GM19467 (cell line): ENCODE measurements around the gene CEBPA.
A peak's percentile ranks its signal among the peaks of the same experiment; 100 is the strongest.

Source experiments
- ATAC-seq: cut with Tn5 transposase; IDR thresholded peaks from one replicate; pipeline ENCODE4 v1.9.1; 2021; ENCODE audit warnings: mild to moderate bottlenecking, moderate library complexity; ENCODE audit not compliant: unreplicated experiment

Gene CEBPA

DNA sequence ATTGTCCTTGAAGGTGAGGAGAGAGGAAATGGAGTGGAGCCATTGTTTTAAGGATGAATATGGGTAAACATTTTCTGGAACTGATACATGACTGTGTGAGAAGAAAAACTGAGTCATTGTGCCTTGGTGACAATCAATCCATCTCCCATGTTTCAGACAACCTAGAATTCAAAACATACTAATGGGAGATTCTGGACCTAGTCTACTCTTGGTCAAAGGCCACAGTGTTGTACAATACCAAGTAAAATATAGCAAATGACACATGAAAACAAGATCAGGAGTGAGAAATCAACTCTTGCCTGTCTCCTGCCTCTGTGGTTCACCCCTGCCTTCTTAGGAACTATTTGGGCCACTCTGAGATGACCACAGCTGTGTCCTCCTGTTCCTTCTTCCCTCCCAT, 13.1 kb downstream of the CEBPA start:
- no peak for ATAC-seq

DNA sequence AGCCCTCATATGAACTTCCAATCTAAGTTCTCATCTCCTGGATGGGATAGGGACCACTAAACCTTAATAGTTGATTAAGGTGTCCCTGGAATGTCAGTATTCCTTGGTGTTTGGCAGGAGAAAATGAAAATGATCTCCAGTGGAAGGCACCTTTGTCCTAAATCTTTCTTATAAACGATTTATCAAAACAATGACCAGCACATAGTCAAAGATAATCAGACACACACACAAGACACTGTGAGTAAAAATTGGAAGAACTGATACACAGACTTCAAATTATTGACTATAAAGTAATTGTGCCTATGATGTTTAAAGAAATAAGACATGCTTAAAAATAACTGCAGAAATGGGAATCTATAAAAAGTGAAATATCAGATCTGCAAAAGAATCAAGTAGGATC, 13.7 kb downstream of the CEBPA start:
- no peak for ATAC-seq

DNA sequence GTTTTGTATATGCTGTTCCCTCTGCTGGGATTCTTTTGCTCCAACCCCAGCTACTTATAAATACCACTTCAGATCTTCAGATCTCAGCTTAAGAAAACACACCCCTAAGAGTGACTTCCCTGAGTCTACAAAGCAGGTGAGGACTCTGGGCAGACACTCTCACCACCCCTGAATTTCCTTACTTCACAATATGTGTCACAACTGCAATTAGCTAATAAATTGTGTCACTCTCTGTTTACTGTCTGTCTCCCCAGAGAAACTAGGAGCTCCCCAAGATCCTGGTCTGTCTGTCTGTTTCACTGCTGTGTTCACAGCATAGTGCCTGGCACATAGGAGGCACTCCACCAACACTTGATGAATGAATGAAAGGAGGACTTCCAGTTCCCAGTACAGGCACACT, 14.4 kb downstream of the CEBPA start:
- ATAC-seq: no peak

DNA sequence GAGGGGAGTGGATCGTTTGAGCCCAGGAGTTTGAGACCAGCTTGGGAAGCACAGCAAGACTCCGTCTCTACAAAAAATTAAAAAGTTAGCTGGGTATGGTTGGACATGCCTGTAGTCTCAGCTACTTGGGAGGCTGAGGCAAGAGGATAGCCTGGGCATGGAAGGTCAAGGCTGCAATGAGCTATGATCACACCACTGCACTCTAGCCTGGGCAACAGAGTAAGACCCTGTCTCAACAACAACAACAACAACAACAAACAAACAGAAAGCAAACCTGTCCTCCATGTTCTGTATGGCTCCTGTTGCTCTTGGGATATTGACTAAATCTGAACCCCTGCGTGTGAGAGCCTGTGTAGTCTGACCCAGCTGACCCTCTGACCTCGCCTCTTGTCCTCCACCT, 14.9 kb downstream of the CEBPA start:
- ATAC-seq: no peak

DNA sequence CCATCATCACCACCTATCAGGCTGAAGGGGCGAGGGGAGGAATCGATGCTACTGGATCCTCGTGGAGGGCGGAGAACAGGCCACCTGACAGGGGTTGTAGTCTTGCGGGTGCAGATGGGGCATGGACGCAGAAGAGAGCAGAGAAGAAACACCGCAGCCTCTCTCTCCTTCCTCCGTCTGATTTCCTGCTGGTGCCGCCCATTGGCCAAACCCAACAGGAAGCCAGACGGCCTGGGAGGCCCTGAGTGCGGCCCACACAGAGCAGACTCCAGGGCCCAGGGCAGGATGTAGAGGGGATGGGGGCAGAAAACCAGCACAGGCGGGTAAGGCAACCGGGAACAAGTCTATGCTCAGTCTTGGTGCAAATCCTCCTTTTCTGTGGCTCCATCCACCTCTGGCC, 15.4 kb downstream of the CEBPA start:
- no peak for ATAC-seq

DNA sequence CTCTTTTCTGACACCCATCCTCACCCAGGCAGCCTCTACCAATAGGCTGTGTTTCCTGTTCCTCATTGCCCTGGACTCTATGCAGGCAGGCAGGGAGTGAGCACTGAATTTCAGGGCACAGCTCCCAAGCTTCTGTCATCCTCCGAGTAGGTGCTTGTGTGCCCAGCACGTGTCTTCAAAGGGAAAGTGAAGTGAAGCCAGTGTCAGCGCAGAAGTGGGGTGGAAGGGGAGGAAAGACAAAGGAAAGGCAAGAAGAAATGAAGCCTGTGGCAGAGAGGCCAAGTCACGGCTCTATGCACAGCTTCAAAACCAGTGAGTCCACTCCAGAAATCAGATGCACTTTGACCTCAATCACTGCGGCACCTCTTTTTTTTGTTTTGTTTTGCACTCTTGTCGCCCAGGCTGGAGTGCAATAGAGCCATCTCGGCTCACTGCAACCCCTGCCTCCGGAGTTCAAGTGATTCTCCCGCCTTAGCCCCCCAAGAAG, 16.9 kb downstream of the CEBPA start:
- ATAC-seq: no peak

DNA sequence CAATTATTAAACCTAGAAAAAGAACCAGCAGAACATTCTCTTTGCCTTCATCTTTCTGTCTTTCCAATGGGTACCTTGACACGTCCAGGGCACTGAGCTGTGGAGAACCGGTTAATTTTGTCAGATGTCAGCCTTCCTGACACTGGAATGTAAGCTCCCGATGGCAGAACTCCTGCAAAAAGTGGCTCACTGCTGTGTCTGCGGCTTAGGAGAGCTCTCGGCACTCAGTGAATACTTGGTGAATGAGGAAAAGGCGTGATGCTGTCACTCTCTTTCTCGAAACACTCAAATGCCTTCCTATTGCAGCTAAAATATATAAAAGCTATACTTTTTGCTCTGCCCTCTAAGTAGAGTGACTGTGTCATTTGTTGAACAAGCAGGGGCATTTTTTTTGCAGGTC, 17.6 kb downstream of the CEBPA start:
- ATAC-seq: no peak

DNA sequence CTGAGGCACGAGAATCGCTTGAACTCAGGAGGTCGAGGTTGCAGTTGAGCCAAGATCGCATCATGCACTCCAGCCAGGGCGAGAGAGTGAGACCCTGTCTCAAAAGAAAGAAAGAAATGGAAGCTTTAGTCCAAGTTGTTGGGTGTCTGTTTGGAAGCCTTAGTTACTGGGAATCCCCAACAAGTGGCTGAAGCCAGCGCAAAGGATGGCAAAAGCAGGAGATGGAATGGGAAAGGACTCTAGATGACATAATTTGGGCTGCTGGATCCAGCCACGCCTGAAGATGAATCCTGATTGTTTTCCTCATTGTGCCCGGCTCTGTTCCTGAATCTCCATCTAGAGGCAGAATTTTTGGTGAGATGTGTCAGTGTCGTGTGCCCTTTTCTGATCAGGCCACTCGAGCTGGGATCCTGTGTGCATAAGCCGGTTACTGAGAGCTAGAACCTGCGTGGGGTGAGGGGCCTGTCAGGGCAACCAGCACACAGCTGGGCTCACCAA, 18.1 kb downstream of the CEBPA start:
- ATAC-seq: no peak

DNA sequence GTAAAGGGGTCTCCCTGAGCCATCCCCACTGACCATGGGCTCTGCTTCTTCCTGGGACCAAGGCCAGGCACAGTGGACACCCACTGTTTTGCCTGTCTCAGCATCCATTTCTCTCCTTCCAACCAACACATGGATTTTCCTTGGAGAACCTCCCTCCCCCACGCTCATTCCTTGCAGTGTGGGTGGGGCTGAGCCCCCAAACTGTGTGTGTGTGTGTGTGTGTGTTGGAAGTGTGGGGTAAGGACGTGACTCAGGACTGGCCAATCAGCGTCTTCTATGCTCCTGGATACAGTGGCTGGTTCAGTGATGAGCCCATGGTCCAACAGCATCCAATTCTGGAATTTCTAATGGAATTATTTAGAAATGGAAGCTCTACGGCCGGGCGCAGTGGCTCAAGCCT, 18.7 kb downstream of the CEBPA start:
- ATAC-seq: no peak

DNA sequence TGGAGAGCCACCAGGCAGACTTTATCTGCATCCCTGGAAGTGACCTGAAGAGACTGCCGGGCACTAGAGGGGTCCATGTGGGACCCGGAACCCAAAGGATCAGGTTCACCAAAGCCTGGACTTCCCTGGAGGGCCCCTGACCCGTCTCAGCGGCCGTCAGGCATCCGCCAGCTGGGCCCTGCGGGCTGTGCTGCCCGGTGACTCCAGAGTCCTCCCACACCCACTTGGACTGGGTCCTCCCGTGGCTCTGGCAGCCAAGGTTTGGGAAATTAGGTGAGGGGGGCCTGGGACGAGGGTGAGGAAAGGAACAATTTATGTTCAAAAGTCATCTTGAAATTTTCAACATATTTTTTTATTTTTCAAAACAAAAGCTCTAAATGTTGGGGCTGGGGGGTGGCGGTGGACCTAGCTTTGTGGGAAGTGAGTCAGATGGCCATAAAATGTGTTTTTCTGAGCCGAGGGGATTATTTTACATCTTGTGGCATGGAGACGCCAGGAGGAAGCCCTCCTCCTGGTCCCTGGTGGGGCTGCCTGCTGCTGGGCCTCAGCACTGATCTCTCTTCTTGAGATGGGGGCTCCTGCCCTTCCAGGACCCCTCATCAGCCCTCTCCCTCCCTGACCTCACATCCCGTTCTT, 20.2 kb downstream of the CEBPA start:
- ATAC-seq: no peak

DNA sequence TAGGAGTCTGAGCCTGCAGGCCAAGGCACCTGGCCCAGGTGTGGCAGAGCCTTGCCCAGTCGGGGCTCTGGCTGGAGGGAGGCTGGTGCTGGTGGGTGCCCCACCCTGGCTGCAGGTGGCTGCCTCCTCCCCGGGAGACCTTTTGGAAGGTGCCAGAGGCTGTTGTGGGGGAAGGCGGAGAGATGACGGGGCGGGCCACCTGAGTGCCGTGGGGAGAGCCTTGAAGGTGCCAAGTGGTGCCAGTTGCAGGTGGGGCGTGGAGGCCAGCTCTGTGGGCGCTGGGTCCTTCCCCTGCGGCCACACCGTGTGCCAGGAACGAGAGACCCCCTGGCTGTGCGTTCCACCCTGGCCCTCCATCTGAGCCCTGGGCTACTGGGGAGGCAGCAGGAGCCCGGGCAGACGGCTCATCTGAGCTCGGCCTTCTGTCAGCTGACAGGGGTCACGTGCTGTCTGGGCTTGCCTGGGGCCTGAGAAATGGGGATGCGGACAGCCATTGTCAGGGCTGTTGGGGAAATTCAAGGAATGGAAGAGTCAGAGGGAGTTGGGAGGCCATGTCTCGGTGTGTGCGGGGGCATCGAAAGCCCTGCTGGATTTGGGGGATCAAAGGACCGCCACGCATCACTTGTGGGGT, 20.9 kb downstream of the CEBPA start:
- no peak for ATAC-seq

DNA sequence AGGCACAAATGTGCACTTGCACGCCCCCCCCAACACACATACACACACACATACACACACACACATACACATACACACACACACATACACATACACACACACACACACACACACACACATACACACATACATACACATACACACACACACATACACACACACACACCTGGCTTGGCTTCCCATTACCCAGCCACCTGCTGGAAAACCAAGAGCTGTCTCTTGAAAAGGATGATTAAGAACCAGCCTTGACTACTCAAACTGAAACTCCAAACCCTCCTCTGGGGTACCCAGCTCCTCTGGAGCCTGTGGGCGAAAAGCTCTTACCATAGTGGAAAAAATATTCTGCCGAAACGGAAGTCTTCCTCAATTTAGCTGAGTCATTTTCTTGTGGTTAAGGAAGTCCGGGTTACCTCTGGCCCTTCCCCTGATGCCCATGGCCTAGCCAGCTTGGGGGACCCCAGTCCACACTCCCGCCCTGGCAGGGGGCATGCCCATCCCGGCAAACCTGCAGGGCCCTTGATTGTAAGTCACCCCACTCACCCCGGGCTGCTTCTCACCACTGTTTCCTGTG, 21.9 kb downstream of the CEBPA start:
- peak; percentile 87 for ATAC-seq

DNA sequence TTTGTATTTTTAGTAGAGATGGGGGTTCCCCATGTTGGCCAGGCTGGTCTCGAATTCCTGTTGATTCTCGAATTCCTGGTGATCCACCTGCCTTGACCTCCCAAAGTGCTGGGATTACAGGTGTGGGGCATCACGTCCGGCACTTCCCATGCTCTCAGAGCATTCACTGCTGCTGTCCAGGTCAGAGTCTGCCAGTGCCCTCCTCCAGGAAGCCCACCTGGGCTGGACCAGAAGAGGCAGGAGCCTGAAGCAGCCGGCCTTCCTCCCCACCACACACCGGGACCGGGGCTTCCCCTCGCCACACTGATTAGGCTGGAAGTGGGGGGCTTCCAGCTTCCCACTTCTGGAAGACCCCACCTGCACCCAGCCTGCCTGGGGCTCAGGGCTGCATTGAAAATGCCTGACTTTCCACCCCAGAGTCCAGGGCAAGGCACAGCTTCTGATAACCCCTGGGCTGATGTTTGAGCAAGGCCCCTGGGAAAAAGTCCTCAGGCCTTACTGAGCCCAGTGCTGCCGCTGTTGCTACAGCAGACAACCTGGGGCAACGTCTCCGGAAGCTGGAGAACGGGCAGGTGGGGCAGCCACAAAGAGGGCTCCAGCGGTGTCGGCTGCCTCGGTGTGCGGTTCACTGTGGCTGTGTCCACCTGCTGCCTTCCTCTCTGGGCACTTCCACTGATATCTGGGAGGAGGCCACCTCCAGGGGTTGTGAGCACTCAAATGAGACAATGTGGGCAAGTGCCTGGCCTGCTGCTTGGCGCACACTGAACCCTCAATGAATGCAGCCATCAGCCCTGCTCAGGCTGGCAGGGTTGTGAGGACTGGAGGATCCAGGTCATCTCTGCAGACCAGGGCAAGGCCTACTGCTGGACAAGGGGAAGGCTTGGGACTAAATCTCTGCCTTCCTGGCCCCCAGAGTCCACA, 22.6 kb downstream of the CEBPA start:
- no peak for ATAC-seq

DNA sequence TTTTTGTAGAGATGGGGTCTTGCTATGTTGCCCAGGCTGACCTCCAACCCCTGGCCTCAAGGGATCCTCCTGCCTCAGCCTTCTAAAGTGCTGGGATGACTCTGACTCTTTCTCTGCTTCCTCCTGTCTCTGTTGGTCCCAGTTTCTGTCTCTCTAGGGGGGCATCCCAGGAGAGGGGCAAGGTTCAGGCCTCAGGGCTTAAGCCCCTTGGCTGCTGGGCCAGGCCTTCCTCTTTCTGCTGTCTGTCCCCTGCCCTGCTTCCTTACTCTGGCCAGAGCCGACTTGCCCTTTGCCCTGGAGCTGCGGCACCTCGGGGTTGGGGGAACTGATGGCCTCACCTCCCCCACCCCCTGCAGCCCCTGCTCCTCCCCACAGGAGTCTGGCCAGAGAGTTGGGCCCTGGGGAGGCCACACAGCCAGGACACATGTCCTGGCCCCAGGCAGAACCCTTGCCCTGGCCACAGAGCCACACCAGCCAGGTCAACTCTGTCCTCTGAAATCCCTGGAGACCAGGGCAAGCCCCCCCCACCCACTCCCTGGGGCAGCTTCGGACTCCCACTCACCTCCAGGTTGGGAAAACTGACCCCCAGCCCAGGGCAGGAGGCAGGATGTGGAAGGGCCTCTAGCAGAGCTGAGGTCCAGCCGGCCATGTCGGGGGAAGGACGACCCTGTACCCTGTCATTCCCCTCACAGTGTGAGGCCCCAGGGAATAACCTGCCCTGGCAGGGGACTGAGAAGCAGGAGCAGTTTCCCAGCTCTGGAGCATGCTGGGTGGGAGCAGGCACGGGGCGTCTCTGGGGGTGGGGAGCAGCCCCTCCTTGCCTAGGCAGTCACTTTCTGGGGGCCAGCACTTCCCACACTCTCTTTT, 23.7 kb downstream of the CEBPA start:
- ATAC-seq: no peak

DNA sequence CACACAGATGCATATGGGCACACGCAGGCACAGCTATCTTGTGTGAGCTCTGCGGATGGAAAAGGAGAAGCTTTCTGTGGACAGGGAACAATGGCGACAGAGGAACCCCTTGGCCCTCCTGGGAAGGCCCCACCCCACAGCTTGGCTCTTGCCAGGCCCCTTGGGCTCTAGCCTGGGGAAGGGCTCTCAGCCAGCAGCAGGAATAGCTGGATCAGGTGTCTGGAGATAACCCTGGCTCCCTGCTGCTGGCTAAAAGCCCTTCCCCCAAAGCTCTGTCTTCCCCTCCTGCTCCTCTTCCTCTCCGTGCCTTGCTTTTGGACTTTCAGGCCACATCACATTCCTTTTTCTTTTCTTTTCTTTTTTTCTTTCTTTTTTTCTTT, 24.3 kb downstream of the CEBPA start:
- ATAC-seq: no peak

DNA sequence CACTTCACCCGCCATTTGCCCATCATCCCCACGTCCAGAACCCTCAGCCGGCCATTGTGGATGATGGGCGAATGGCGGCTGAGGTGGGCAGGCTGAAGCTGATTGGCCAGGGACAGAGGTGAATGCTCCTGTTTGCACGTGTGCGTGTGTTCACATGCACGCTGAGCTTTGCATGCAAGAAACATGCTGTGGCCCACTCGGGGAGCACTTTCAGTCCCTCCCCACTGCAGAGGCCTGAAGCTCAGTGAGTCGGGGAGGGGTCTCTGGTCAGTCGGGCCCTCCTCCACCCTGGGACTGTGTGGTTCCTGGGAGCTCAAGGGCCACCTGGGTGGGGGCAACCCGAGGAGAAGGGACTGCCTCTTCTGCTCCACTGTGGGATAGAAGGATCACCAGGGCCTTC, 24.9 kb downstream of the CEBPA start:
- ATAC-seq: no peak

DNA sequence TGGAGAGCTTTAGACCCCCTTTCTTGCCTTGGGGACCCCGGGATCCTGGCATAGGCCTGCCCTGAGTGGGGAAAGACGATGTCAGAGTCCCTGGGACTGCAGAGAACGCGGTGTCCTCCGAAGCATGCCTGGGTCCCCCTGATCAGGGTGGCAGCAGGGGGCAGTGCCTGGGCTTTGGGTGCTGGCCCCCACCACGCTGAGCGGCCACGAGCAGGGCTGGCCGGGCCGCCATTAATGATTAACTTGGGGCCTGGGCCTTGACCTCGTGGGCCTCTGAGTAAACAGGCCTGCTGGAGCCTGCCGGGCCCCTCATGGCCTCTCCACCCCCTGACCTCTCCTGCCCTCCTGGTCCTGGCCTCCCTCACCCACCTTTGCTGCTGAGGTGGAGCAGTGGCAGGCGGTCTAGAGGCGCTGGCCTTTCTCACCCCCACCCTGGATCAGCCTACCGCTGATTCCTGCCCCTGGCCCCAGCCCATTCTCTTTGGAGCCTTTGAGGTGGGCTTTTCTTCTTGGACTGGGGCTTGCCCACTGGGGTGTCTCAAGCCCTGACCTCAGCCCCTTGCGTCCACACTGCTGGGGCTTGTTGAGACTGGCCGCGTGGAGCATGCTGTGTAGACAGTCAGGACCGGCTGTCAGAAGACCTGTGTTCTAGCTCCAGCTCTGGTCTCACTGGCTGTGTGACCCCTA, 26.3 kb downstream of the CEBPA start:
- no peak for ATAC-seq

DNA sequence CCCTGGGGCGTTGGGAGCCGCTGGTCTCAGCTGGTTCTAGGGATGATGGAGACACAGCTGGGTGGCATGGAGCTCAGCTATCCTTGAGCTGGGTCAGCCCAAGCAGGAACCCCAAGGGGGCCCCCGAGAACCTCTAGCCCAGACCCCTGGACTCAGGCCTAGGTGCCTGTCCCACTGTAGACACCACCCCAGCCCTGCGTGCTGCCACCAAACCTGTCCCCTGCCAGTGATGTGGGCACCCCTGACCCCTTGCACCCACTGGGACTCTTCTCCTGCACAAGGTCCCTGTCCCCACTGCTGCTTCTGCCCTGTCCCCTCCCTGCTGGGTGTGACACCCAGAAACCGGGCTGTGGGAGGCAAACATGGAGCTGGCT, 26.8 kb downstream of the CEBPA start:
- ATAC-seq: no peak

DNA sequence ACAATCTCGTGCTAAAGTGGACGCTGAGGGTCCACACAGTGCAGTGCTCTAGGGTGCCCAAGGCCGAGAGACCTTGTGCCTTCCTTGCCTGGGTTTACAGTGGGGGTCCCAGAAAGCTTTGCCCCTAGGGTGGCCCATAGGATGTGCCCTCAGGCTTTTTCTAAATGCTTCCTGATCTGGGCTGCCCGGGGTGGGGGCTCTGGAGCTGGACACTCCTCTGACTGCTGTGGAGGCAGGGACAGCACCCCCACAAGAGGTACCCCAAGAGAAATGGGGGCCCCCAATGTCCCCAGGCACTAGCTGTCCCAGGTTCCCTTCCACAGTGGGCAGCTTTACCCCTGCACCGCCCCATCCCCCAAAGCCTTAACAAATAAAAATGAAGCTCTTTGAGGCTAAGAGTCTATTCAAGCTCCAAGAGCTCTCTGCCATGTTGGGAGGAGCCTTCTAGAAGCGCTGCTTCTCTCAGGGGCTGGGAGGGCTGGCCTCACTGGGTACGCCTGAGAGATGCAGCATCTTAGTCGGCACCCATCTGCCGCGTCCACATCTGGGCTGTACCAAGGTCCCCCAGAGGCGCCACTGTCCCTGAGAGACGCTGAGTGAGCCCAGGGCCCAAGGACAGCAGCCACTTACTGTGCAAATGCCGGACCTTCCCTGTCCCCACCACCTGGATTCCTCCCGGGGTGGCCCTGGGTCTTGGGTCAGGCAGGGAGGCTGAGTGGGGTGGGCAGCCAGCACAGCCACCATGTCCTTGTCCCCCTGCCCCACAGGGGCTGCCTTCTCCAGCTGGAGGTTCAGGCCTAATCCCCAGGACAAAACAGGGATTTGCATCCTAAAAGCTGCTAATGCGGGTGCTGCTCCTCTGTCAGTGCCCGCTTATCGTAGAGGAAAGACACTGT, 27.4 kb downstream of the CEBPA start:
- no peak for ATAC-seq
